Prostate gland (tissue), 2 donors: Measurements from ENCODE around the gene RALGPS1. TPM values are rescaled to one million over a fixed set of nuclear protein-coding genes. Genes with fewer than 3 reads are reported as not detected.
A peak's percentile ranks its signal among the peaks of the same experiment; 100 is the strongest.

Experiments used
- DNase-seq: peaks from one replicate; pipeline ENCODE4 v3.0.0-alpha.2; 2019; ENCODE audit warnings: low spot score
- H3K27ac ChIP-seq, 2 donors: fragments of 200-600 bp; sonication (generic); 2 replicates each; pipeline ENCODE4 v1.5.1; 2017 to 2019
- H3K27me3 ChIP-seq: fragments of 200-600 bp; sonication (generic); replicated peaks from 2 replicates; pipeline ENCODE4 v1.5.1; 2019; ENCODE audit not compliant: insufficient read depth
- H3K36me3 ChIP-seq, 2 donors: fragments of 200-600 bp; sonication (generic); 1 replicate in 1 of 2; 2 replicates in 1 of 2; pipeline versions ENCODE4 v1.5.1 to v1.8.1; 2017 to 2019
- H3K4me1 ChIP-seq: fragments of 200-600 bp; sonication (generic); replicated peaks from 2 replicates; pipeline ENCODE4 v1.5.1; 2019
- H3K4me3 ChIP-seq, 2 donors: fragments of 200-600 bp; sonication (generic); 2 replicates each; pipeline ENCODE4 v1.5.1; 2017 to 2019
- H3K9me3 ChIP-seq: fragments of 200-600 bp; sonication (generic); 2 replicates; pipeline ENCODE4 v1.5.1; 2017
- CTCF ChIP-seq, 4 experiments: fragments of 200-600 bp in 2 of 4; fragments of 450-650 bp in 2 of 4; sonication (generic) in 2 of 4; IDR thresholded peaks; 1 replicate in 3 of 4; 2 replicates in 1 of 4; pipeline ENCODE4 v1.5.1; 2016 to 2019; ENCODE audit warnings: antibody characterized with exemption in 4 of 4, mild to moderate bottlenecking in 2 of 4, moderate library complexity in 2 of 4
- POLR2A ChIP-seq: fragments of 450-650 bp; IDR thresholded peaks from one replicate; pipeline ENCODE4 v1.6.1; 2016; ENCODE audit warnings: antibody characterized with exemption, mild to moderate bottlenecking
- POLR2AphosphoS5 ChIP-seq: sonication (generic); formaldehyde crosslinking; IDR thresholded peaks from one replicate; pipeline ENCODE4 v1.6.1; 2017; ENCODE audit warnings: antibody characterized with exemption
- WGBS: methylation state at CpG from one replicate; pipeline ENCODE4 v1.1.5; 2018; 5-methylcytosine and 5-hydroxymethylcytosine counted together
- intact Hi-C: fragments of 100-400 bp; cut with DNase I; formaldehyde crosslinking; loops from one replicate; pipeline ENCODE4 v1.14.2; 2022
- total RNA-seq, 2 donors: library from RNA; depleted of rRNA; stranded (reverse); fragments of >200 nt; gene quantifications; one replicate each; pipeline ENCODE4 v1.1.0, GENCODE V29; 2016

Gene RALGPS1
- total RNA-seq, 2 donors from 2014 or later = 14.7 to 20.7 TPM

GRCh38 chr9:127177231-127177630, 262.6 kb downstream of the RALGPS1 start:
- DNase-seq = no peak
- intact Hi-C loops = no loop called here
- WGBS = 83% methylated on average over 6 of the region's 6 CpGs

GRCh38 chr9:127177665-127178265, 263.2 kb downstream of the RALGPS1 start:
- DNase-seq = no peak
- no peaks in the 10 kb centered on the region for H3K9me3 ChIP-seq
- 84% methylated on average over 3 of the region's 3 CpGs for WGBS
- TF ChIP-seq CTCF (IDR thresholded peaks at IDR 0.05) = no peak
- no peak for TF ChIP-seq POLR2AphosphoS5
- TF ChIP-seq POLR2A = no peak
- peak overlapping the region in 1 of 2 donors; percentile 33 for H3K27ac ChIP-seq
- no peaks in the 10 kb centered on the region for H3K36me3 ChIP-seq
- H3K4me3 ChIP-seq = no peak overlapping the region
- intact Hi-C loops = no loop called here
- H3K4me1 ChIP-seq = peaks cover 14% of the 10 kb centered on the region
- H3K27me3 ChIP-seq = no peaks in the 10 kb centered on the region

More at GRCh38 chr9:127177231-127177630, 262.6 kb downstream of the RALGPS1 start:
- Histone ChIP-seq H3K27ac (no peak overlapping the region), H3K4me3 (no peak overlapping the region), H3K27me3 (no peaks in the 10 kb centered on the region), H3K9me3 (no peaks in the 10 kb centered on the region), H3K36me3 (no peaks in the 10 kb centered on the region), H3K4me1 (peaks cover 14% of the 10 kb centered on the region)
- TF ChIP-seq CTCF (IDR thresholded peaks at IDR 0.05) = no peak
- no peak for TF ChIP-seq POLR2AphosphoS5
- no peak for TF ChIP-seq POLR2A

- DNase-seq = peak; percentile 32
- Histone ChIP-seq H3K27ac (peak overlapping the region in 1 of 2 donors; percentile 33), H3K4me3 (no peak overlapping the region), H3K4me1 (peaks cover 14% of the 10 kb centered on the region), H3K36me3 (no peaks in the 10 kb centered on the region), H3K27me3 (no peaks in the 10 kb centered on the region), H3K9me3 (no peaks in the 10 kb centered on the region)
- TF ChIP-seq CTCF (IDR thresholded peaks at IDR 0.05) (no peak), POLR2AphosphoS5 (peak; percentile 32)
- 60% methylated on average over 12 of the region's 12 CpGs for WGBS
- intact Hi-C loops = no loop called here
Measured at GRCh38 chr9:127178686-127179632, 264.4 kb downstream of the RALGPS1 start.

GRCh38 chr9:127179633-127180441, 265.3 kb downstream of the RALGPS1 start:
- DNase-seq = no peak
- no peaks in the 10 kb centered on the region for H3K36me3 ChIP-seq
- TF ChIP-seq CTCF (IDR thresholded peaks at IDR 0.05) (no peak), POLR2A (no peak), POLR2AphosphoS5 (peak; percentile 55)
- H3K4me1 ChIP-seq = peaks cover 14% of the 10 kb centered on the region
- H3K4me3 ChIP-seq = no peak overlapping the region
- intact Hi-C loops = no loop called here
- H3K27ac ChIP-seq = peak overlapping the region in 1 of 2 donors; percentile 33
- H3K9me3 ChIP-seq = no peaks in the 10 kb centered on the region
- WGBS = 63% methylated on average over 15 of the region's 15 CpGs
- H3K27me3 ChIP-seq = no peaks in the 10 kb centered on the region
